Right atrium auricular region (tissue), 2 donors: ENCODE data around the gene RPLP2. TPM values are rescaled to one million over a fixed set of nuclear protein-coding genes. Genes with fewer than 3 reads are reported as not detected.

ENCODE experiments used
- DNase-seq: peaks from one replicate; pipeline ENCODE4 v3.0.0-alpha.2; 2019; ENCODE audit warnings: low spot score
- H3K27ac ChIP-seq, 2 donors: fragments of 200-600 bp; sonication (generic); 1 replicate in 1 of 2; 2 replicates in 1 of 2; pipeline ENCODE4 v1.5.1; 2016 to 2019
- H3K27me3 ChIP-seq, 2 donors: fragments of 200-600 bp; sonication (generic); one replicate each; pipeline versions ENCODE4 v1.5.1 to v1.6.0; 2017 to 2019
- H3K36me3 ChIP-seq: fragments of 200-600 bp; sonication (generic); one replicate; pipeline ENCODE4 v1.5.1; 2016
- H3K4me1 ChIP-seq, 2 donors: fragments of 200-600 bp; sonication (generic); one replicate each; pipeline versions ENCODE4 v1.5.1 to v1.6.0; 2017 to 2019
- H3K4me3 ChIP-seq, 2 donors: fragments of 200-600 bp; sonication (generic); 1 replicate in 1 of 2; 2 replicates in 1 of 2; pipeline ENCODE4 v1.5.1; 2017 to 2019; ENCODE audit warnings: mild to moderate bottlenecking in 1 of 2, moderate library complexity in 1 of 2
- H3K9me3 ChIP-seq, 2 donors: fragments of 200-600 bp; sonication (generic); one replicate each; pipeline ENCODE4 v1.5.1; 2019
- total RNA-seq, 2 donors: library from RNA; depleted of rRNA; stranded (reverse); fragments of >200 nt; gene quantifications; one replicate each; pipeline ENCODE4 v1.1.0, GENCODE V29; 2016
- TF ChIP-seq, protein P1 (sequence below), 2 donors: fragments of 200-600 bp; sonication (generic); IDR thresholded peaks; one replicate each; pipeline ENCODE4 v1.5.1; 2019; ENCODE audit warnings: antibody characterized with exemption in 2 of 2

The RPLP2 gene
- total RNA-seq, 2 donors from 2014 or later = 145 to 384 TPM

- TF ChIP-seq, protein P1, sequence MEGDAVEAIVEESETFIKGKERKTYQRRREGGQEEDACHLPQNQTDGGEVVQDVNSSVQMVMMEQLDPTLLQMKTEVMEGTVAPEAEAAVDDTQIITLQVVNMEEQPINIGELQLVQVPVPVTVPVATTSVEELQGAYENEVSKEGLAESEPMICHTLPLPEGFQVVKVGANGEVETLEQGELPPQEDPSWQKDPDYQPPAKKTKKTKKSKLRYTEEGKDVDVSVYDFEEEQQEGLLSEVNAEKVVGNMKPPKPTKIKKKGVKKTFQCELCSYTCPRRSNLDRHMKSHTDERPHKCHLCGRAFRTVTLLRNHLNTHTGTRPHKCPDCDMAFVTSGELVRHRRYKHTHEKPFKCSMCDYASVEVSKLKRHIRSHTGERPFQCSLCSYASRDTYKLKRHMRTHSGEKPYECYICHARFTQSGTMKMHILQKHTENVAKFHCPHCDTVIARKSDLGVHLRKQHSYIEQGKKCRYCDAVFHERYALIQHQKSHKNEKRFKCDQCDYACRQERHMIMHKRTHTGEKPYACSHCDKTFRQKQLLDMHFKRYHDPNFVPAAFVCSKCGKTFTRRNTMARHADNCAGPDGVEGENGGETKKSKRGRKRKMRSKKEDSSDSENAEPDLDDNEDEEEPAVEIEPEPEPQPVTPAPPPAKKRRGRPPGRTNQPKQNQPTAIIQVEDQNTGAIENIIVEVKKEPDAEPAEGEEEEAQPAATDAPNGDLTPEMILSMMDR (IDR thresholded peaks at IDR 0.05) = no peak
- Histone ChIP-seq H3K27me3 (no peaks in the 10 kb centered on the region), H3K9me3 (no peaks in the 10 kb centered on the region), H3K36me3 (peaks cover 68% of the 10 kb centered on the region), H3K27ac (no peak overlapping the region), H3K4me3 (no peak overlapping the region), H3K4me1 (no peaks in the 10 kb centered on the region)
- DNase-seq = no peak
Measured at GRCh38 chr11:763549-764321, 46.0 kb upstream of the RPLP2 start.

- no peak overlapping the region for H3K27ac ChIP-seq
- peaks cover 60% of the 10 kb centered on the region for H3K36me3 ChIP-seq
- H3K9me3 ChIP-seq = no peaks in the 10 kb centered on the region
- H3K27me3 ChIP-seq = no peaks in the 10 kb centered on the region
- H3K4me3 ChIP-seq = no peak overlapping the region
- H3K4me1 ChIP-seq = no peaks in the 10 kb centered on the region
- no peak for DNase-seq
- TF ChIP-seq, protein P1 (IDR thresholded peaks at IDR 0.05) = no peak
Measured at GRCh38 chr11:764322-765024, 45.3 kb upstream of the RPLP2 start.

DNA sequence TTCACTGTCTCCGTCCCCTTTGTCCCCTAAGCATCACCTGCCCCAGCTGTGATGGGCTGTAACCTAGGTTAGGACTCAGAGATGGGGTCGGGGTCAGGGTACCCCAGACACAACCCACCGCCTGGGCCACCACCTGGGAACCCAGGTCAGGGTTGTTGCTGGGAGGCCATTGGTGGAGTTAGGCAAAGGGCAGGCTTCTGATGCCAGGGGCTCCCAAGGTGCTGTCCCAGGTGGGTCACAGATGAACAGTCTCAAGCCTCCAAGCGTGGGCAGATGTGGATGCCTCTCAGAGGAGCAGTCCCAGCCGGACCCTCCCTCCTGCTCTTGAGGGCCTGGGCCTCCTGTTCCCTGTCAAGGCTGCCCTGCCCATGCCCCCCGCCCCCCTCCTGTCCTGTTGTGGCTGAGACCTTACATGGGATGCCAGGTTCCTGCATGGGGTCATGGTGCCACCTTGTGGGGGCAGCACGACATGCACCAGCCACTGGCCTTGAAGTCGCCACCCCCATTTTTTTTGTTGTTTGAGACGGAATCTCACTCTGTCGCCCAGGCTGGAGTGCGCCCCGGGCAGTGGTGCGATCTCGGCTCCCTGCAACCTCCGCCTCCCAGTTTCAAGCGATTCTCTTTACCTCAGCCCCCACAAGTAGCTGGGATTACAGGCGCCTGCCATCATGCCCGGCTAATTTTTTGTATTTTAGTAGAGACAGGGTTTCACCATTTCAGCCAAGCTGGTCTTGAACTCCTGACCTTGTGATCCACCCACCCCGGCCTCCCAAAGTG, 44.6 kb upstream of the RPLP2 start:
- no peak overlapping the region for H3K27ac ChIP-seq
- no peaks in the 10 kb centered on the region for H3K9me3 ChIP-seq
- H3K36me3 ChIP-seq = peaks cover 53% of the 10 kb centered on the region
- TF ChIP-seq, protein P1 (IDR thresholded peaks at IDR 0.05) = peak; percentile 54 to 70
- no peaks in the 10 kb centered on the region for H3K4me1 ChIP-seq
- DNase-seq = no peak
- no peak overlapping the region for H3K4me3 ChIP-seq
- no peaks in the 10 kb centered on the region for H3K27me3 ChIP-seq

DNA sequence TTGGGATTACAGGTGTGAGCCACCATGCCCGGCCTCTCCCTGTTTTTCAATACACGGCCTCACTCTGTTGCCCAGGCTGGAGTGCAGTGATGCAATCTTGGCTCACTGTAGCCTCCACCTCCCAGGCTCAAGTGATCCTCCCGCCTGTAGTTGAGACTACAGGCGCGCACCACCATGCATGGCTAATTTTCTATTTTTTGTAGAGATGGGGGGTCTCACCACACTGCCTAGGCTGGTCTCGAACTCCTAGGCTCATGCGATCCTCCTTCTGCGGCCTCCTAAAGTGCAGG, 44.0 kb upstream of the RPLP2 start:
- TF ChIP-seq, protein P1 (IDR thresholded peaks at IDR 0.05) = no peak
- no peaks in the 10 kb centered on the region for H3K4me1 ChIP-seq
- DNase-seq = no peak
- no peak overlapping the region for H3K4me3 ChIP-seq
- H3K36me3 ChIP-seq = peaks cover 52% of the 10 kb centered on the region
- H3K27me3 ChIP-seq = no peaks in the 10 kb centered on the region
- H3K27ac ChIP-seq = no peak overlapping the region
- H3K9me3 ChIP-seq = no peaks in the 10 kb centered on the region

- Histone ChIP-seq H3K27ac (no peak overlapping the region), H3K4me1 (no peaks in the 10 kb centered on the region), H3K36me3 (peaks cover 52% of the 10 kb centered on the region), H3K9me3 (no peaks in the 10 kb centered on the region), H3K4me3 (no peak overlapping the region), H3K27me3 (no peaks in the 10 kb centered on the region)
- TF ChIP-seq, protein P1 (IDR thresholded peaks at IDR 0.05) = no peak
- DNase-seq = no peak
Measured at GRCh38 chr11:766106-766935, 43.4 kb upstream of the RPLP2 start.
